Fibroblast of villous mesenchyme (primary cell): Measurements from ENCODE around the gene QSOX2. TPM values are rescaled to one million over a fixed set of nuclear protein-coding genes. Genes with fewer than 3 reads are reported as not detected.

Experiments
- DNase-seq: peaks from one replicate; pipeline ENCODE4 v3.0.0-alpha.2; 2010; ENCODE audit warnings: low read depth
- H3K4me3 ChIP-seq: 2 replicates; pipeline ENCODE4 v1.5.1; 2011; ENCODE audit warnings: low read depth, mild to moderate bottlenecking, low read length
- total RNA-seq: library from RNA; depleted of rRNA; stranded (reverse); fragments of >200 nt; gene quantifications from 2 replicates; pipeline ENCODE4 v1.2.3, GENCODE V29; 2012
- TF ChIP-seq, protein P1 (sequence below): IDR thresholded peaks from 2 replicates; pipeline ENCODE4 v1.5.1; 2012; ENCODE audit warnings: low read depth, mild to moderate bottlenecking, low read length; ENCODE audit not compliant: insufficient read depth

Gene QSOX2
- total RNA-seq, 1 donor: 15.1 TPM

DNA sequence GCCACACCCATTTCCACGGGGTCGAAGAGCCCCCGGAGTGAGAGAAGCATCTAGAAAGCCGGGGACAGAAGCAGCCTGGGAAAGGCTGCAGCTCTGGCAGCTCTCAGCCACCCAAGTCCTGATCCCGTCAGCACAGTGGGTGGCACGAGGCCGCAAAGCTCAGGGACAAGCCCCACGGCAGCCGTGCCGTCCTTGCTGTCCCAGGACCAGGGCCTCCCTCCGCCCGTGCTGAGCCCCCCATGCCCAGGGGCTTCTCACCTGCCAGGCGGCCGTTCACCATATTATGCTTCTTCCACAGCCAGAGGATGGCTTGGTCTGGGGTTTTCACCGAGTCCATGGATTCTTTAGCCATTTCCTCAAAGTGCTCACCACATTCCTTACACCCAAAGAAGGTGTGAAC is 34.6 kb downstream of the QSOX2 start:
- H3K4me3 ChIP-seq: no peak overlapping the region
- TF ChIP-seq, protein P1, sequence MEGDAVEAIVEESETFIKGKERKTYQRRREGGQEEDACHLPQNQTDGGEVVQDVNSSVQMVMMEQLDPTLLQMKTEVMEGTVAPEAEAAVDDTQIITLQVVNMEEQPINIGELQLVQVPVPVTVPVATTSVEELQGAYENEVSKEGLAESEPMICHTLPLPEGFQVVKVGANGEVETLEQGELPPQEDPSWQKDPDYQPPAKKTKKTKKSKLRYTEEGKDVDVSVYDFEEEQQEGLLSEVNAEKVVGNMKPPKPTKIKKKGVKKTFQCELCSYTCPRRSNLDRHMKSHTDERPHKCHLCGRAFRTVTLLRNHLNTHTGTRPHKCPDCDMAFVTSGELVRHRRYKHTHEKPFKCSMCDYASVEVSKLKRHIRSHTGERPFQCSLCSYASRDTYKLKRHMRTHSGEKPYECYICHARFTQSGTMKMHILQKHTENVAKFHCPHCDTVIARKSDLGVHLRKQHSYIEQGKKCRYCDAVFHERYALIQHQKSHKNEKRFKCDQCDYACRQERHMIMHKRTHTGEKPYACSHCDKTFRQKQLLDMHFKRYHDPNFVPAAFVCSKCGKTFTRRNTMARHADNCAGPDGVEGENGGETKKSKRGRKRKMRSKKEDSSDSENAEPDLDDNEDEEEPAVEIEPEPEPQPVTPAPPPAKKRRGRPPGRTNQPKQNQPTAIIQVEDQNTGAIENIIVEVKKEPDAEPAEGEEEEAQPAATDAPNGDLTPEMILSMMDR: no peak
- DNase-seq: no peak

DNA sequence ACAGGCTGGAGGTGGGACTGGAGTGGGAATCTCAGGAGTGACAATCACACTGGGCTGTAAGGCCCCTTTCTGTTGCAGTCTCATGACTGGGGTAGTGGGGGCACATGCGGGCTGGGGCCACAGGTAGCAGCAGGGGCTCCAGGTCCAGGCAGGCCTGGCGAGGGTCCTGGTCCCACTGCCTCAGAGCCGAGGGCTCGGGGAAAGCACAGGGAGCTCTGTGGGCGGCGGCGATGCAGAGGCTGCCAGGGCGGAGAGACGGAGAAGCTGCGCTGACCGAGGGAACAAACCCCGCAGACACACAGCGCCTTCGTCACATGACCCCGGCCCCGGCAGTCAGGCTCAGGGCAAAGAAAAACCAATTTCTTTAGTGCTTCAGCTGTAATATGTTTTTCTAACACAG is 35.3 kb downstream of the QSOX2 start:
- no peak for DNase-seq
- no peak overlapping the region for H3K4me3 ChIP-seq
- TF ChIP-seq, protein P1: no peak

DNA sequence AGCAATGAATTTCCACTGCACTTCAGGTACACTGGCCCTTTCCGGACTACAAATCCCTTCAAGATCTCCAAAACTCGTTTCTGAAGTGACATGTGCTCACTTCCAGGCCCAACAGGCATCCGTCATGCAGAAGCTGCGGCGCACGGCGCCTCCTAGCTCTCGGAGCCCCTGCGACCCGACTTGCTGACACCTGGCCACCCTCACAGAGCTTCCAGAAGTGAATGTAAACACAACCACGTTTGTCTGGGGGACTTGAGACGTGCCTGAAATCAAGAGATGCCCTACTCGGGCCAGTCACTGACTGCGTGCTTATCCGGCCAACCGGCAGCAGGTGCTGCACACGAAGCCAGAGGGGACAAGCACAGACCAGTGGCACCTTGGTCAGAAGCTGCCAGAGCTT is 35.8 kb downstream of the QSOX2 start:
- DNase-seq: no peak
- H3K4me3 ChIP-seq: no peak overlapping the region
- TF ChIP-seq, protein P1: no peak

DNA sequence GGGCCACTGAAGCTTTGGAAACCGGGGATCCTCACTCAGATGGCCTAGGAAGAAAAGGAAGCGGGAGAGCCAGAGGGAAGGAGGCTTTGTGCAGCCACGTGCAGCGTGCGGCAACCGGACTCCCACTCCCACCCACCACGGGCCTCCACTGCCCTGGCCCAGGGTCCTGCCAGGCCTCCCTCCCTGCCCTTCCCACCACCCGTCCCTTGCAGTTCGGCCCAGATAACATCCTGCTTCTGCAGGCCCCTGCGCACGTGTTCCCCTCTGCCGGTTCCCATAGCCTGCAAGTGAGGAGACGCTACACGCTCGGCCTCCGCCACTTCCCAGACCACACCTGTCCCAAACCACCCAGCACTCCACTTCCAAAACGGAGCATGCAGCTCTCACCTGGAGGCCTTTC is 36.4 kb downstream of the QSOX2 start:
- no peak for DNase-seq
- TF ChIP-seq, protein P1: no peak
- H3K4me3 ChIP-seq: no peak overlapping the region

DNA sequence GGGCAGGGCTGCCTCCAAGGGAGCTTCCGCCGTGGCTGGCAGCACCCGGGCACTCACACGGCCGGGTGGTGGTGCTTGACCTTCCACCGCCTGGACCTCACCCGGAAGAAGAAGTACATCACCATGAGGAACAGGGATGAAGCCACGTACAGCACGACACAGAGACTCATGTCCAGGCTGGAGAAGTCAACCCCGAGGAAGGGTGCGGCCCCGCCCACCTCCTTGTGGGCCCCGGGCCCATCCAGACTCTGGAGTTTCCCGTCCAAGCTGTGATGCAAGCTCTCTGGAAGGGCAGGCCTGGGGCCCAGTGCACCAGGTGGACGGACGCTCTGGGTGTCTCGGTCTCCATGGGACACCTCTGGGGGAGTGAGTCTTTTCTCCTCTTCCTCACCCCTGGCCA is 36.9 kb downstream of the QSOX2 start:
- TF ChIP-seq, protein P1: no peak
- no peak for DNase-seq
- H3K4me3 ChIP-seq: no peak overlapping the region

DNA sequence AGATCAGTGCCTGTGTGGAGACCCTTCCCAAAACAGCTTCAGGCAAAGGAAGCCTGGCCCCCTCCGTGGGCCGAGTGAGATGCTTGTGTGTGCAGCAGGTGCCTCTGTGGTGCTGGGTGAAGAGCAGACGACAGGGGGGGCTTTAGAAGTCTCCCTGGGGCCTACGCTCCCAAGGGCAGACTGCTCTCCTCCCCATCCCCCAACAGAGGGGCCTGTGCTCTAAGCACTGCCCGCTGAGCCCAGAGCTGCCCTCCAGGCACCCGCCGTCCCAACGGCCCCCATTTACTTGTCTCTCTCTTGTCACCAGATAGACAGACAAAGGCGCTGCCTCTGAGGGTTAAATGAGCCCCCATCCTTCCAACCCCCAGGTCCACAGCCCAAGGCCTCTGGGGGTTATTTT is 38.0 kb downstream of the QSOX2 start:
- TF ChIP-seq, protein P1: no peak
- H3K4me3 ChIP-seq: no peak overlapping the region
- DNase-seq: no peak

DNA sequence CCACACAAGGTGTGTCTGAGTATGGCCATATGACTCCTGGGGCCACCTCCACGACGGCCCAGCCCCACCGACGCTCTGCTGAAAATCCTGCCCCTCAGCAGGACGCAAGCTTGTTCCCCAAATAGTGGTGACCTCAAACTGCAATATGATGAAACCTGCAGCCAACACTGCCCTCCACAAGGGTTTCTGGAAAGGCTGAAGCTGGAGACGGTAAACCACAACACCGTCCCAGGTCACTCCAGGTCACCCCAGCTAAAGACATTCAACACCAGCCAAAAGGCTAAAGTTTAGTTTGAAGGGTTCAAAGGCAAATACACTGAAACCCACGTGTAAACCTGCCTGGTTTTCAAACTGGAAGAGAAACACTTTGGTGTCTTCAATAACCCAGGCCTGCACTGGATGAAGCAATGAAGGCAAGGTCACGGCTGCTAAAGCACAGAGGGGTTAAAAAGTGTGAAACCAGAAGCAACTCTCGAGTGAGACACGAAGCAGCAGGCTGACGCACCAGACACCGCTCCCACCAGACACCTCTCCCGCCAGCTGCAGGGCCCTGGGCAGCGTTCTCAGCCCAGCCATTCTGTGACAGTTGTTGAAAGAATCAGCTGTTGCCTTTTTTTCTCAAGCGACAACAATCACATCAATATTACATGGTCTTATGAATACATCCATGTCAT is 38.9 kb downstream of the QSOX2 start:
- TF ChIP-seq, protein P1: no peak
- DNase-seq: no peak
- H3K4me3 ChIP-seq: no peak overlapping the region
